HL-60 (cell line): ENCODE measurements around the gene MTSS2.

ENCODE experiments used
- POLR2AphosphoS5 ChIP-seq: IDR thresholded peaks from 2 replicates; pipeline ENCODE4 v1.6.1; 2012; ENCODE audit warnings: low read depth
- REST ChIP-seq: IDR thresholded peaks from 2 replicates; pipeline ENCODE4 v1.6.1; 2012; ENCODE audit warnings: low read depth; ENCODE audit not compliant: insufficient replicate concordance
- SPI1 ChIP-seq: IDR thresholded peaks from 2 replicates; pipeline ENCODE4 v1.6.1; 2012; ENCODE audit warnings: low read depth, mild to moderate bottlenecking, borderline replicate concordance
- TF ChIP-seq, protein P1 (sequence below): IDR thresholded peaks from one replicate; pipeline ENCODE4 v1.5.1; 2011; ENCODE audit warnings: low read length, control low read depth, inconsistent platforms; ENCODE audit not compliant: insufficient read depth

- TF ChIP-seq, protein P1, sequence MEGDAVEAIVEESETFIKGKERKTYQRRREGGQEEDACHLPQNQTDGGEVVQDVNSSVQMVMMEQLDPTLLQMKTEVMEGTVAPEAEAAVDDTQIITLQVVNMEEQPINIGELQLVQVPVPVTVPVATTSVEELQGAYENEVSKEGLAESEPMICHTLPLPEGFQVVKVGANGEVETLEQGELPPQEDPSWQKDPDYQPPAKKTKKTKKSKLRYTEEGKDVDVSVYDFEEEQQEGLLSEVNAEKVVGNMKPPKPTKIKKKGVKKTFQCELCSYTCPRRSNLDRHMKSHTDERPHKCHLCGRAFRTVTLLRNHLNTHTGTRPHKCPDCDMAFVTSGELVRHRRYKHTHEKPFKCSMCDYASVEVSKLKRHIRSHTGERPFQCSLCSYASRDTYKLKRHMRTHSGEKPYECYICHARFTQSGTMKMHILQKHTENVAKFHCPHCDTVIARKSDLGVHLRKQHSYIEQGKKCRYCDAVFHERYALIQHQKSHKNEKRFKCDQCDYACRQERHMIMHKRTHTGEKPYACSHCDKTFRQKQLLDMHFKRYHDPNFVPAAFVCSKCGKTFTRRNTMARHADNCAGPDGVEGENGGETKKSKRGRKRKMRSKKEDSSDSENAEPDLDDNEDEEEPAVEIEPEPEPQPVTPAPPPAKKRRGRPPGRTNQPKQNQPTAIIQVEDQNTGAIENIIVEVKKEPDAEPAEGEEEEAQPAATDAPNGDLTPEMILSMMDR = no peak
- TF ChIP-seq REST (no peak), POLR2AphosphoS5 (peak; percentile 79), SPI1 (peak; percentile 40; the same call in 1 of the 2 replicates)
Measured at GRCh38 chr16:70696952-70697593, 11.2 kb upstream of the MTSS2 start.
